Measurements from ENCODE around the gene LEF1. TPM values are rescaled to one million over a fixed set of nuclear protein-coding genes. Genes with fewer than 3 reads are reported as not detected.

Gene LEF1
- total and polyA plus RNA-seq, 2 donors (not counting 1 experiment from before 2014, with no cell fraction given): 2.4 to 5.1 TPM

GRCh38 chr4:108003982-108004515 lies 164.7 kb downstream of the LEF1 start:
- POLR2A ChIA-PET: no interaction called here
- Histone ChIP-seq H3K4me1 (ENCODE audit: control insufficient read depth in 2 of 2, insufficient read depth in 2 of 2, low read length in 2 of 2) (no peaks in the 10 kb centered on the region), H3K4me2 (replicated peaks; ENCODE audit: low read depth, low read length, poor library complexity, severe bottlenecking) (no peak overlapping the region), H3K27me3 (replicated peaks in 1 of 4; ENCODE audit: control extremely low read depth in 1 of 4, control insufficient read depth in 3 of 4, insufficient read depth in 4 of 4, low read length in 3 of 4) (no peaks in the 10 kb centered on the region), H3K9me3 (ENCODE audit: control extremely low read depth in 1 of 3, control insufficient read depth in 2 of 3, insufficient read depth in 1 of 3, low read length in 2 of 3) (no peaks in the 10 kb centered on the region), H3K4me3 (ENCODE audit: control extremely low read depth in 1 of 5, extremely low read depth in 1 of 5, insufficient read depth in 1 of 5, low read depth in 2 of 5, low read length in 4 of 5) (no peak overlapping the region), H2AFZ (ENCODE audit: insufficient read depth, low read depth, low read length, poor library complexity, severe bottlenecking) (no peak overlapping the region), H3K79me2 (ENCODE audit: control insufficient read depth, insufficient read depth, low read length) (peaks cover 17% of the 10 kb centered on the region), H3K36me3 (replicated peaks in 1 of 2; ENCODE audit: control extremely low read depth in 1 of 2, control insufficient read depth in 1 of 2, extremely low read depth in 1 of 2, insufficient read depth in 2 of 2, low read length in 1 of 2) (peaks cover 5% of the 10 kb centered on the region in 2 experiments), H3K9ac (ENCODE audit: low read length) (no peak overlapping the region), H3K27ac (ENCODE audit: low read length in 2 of 2) (no peak overlapping the region), H4K20me1 (ENCODE audit: control insufficient read depth, insufficient read depth, low read length, poor library complexity, severe bottlenecking) (no peaks in the 10 kb centered on the region)
- DNase-seq (no peak), ATAC-seq (ENCODE audit: low read depth) (no peak)
- TF ChIP-seq EZH2 (IDR thresholded peaks at IDR 0.05; ENCODE audit: borderline replicate concordance, insufficient read depth, low read depth, low read length, poor library complexity, severe bottlenecking): no peak
- no peak for TF ChIP-seq CTCF (IDR thresholded peaks at IDR 0.05)
- no peak overlapping the region for H3K4me3 Mint-ChIP-seq
- intact Hi-C loops (cut with micrococcal nuclease): no loop called here
- no peaks in the 10 kb centered on the region for H3K27me3 Mint-ChIP-seq
- H3K27ac Mint-ChIP-seq: no peak overlapping the region
- CTCF ChIA-PET: no interaction called here
- H3K4me1 Mint-ChIP-seq: peaks cover 5% of the 10 kb centered on the region
- 31% methylated on average over 4 of the region's 4 CpGs for WGBS (ENCODE audit: insufficient coverage)
- no peaks in the 10 kb centered on the region for H3K9me3 Mint-ChIP-seq (ENCODE audit: insufficient read depth)

- H3K27me3 ChIP-seq (replicated peaks in 1 of 4; ENCODE audit: control extremely low read depth in 1 of 4, control insufficient read depth in 3 of 4, insufficient read depth in 4 of 4, low read length in 3 of 4): no peaks in the 10 kb centered on the region
- ChIA-PET CTCF (interaction anchor here (1.5 kb wide), 1 partner anchor 12 kb away, joined by 3 read pairs; the partner anchor contains the start of gene HADH), POLR2A (no interaction called here)
- Mint-ChIP-seq H3K9me3 (ENCODE audit: insufficient read depth) (no peaks in the 10 kb centered on the region), H3K4me1 (peaks cover 10% of the 10 kb centered on the region), H3K27ac (no peak overlapping the region), H3K27me3 (no peaks in the 10 kb centered on the region), H3K4me3 (no peak overlapping the region)
- DNase-seq: no peak
- no peak overlapping the region for H2AFZ ChIP-seq (ENCODE audit: insufficient read depth, low read depth, low read length, poor library complexity, severe bottlenecking)
- H3K4me2 ChIP-seq (replicated peaks; ENCODE audit: low read depth, low read length, poor library complexity, severe bottlenecking): no peak overlapping the region
- 100% methylated on average over 1 of the region's 3 CpGs for WGBS (ENCODE audit: insufficient coverage)
- H3K27ac ChIP-seq (ENCODE audit: low read length in 2 of 2): no peak overlapping the region
- no peaks in the 10 kb centered on the region for H4K20me1 ChIP-seq (ENCODE audit: control insufficient read depth, insufficient read depth, low read length, poor library complexity, severe bottlenecking)
- H3K4me1 ChIP-seq (ENCODE audit: control insufficient read depth in 2 of 2, insufficient read depth in 2 of 2, low read length in 2 of 2): no peaks in the 10 kb centered on the region
- no peaks in the 10 kb centered on the region for H3K9me3 ChIP-seq (ENCODE audit: control extremely low read depth in 1 of 3, control insufficient read depth in 2 of 3, insufficient read depth in 1 of 3, low read length in 2 of 3)
- no peak for ATAC-seq (ENCODE audit: low read depth)
- no peak for TF ChIP-seq CTCF (IDR thresholded peaks at IDR 0.05)
- no peak for TF ChIP-seq EZH2 (IDR thresholded peaks at IDR 0.05; ENCODE audit: borderline replicate concordance, insufficient read depth, low read depth, low read length, poor library complexity, severe bottlenecking)
- intact Hi-C loops (cut with micrococcal nuclease): no loop called here
- peaks cover 5 to 9% of the 10 kb centered on the region in 2 experiments for H3K36me3 ChIP-seq (replicated peaks in 1 of 2; ENCODE audit: control extremely low read depth in 1 of 2, control insufficient read depth in 1 of 2, extremely low read depth in 1 of 2, insufficient read depth in 2 of 2, low read length in 1 of 2)
- H3K9ac ChIP-seq (ENCODE audit: low read length): no peak overlapping the region
- H3K4me3 ChIP-seq (ENCODE audit: control extremely low read depth in 1 of 5, extremely low read depth in 1 of 5, insufficient read depth in 1 of 5, low read depth in 2 of 5, low read length in 4 of 5): no peak overlapping the region
- peaks cover 35% of the 10 kb centered on the region for H3K79me2 ChIP-seq (ENCODE audit: control insufficient read depth, insufficient read depth, low read length)
These were observed 167.1 kb downstream of the LEF1 start for GRCh38 chr4:108001540-108002135.

Data from B cell (primary cell).